Stomach (tissue), 9 donors: ENCODE measurements around the gene XIST. TPM values are rescaled to one million over a fixed set of nuclear protein-coding genes. Genes with fewer than 3 reads are reported as not detected.

Experiments
- DNase-seq, 2 donors: peaks; one replicate each; pipeline versions ENCODE4 v3.0.0 to v3.0.0-alpha.2; 2013 to 2019
- H3K27ac ChIP-seq, 5 donors: fragments of 200-600 bp in 4 of 5; sonication (generic) in 4 of 5; one replicate each; pipeline ENCODE4 v1.5.1; 2013 to 2019; ENCODE audit warnings: mild to moderate bottlenecking in 1 of 5, moderate library complexity in 1 of 5
- H3K27me3 ChIP-seq, 3 donors: fragments of 200-600 bp; sonication (generic); one replicate each; pipeline ENCODE4 v1.5.1; 2017 to 2019; ENCODE audit warnings: mixed run types in 1 of 3
- H3K36me3 ChIP-seq, 4 donors: fragments of 200-600 bp; sonication (generic); 1 replicate in 3 of 4; 2 replicates in 1 of 4; pipeline ENCODE4 v1.5.1; 2016 to 2019
- H3K4me1 ChIP-seq, 4 donors: fragments of 200-600 bp; sonication (generic); one replicate each; pipeline ENCODE4 v1.5.1; 2016 to 2019
- H3K4me3 ChIP-seq, 4 donors: fragments of 200-600 bp; sonication (generic) in 3 of 4; one replicate each; pipeline ENCODE4 v1.5.1; 2016 to 2019; ENCODE audit warnings: mild to moderate bottlenecking in 1 of 4
- H3K9me3 ChIP-seq, 4 donors: fragments of 200-600 bp; sonication (generic); one replicate each; pipeline ENCODE4 v1.5.1; 2016 to 2019
- CTCF ChIP-seq, 7 experiments: fragments of 450-650 bp in 4 of 7; fragments of 200-600 bp in 3 of 7; sonication (generic) in 3 of 7; IDR thresholded peaks; one replicate each; pipeline ENCODE4 v1.5.1; 2016 to 2019; ENCODE audit warnings: antibody characterized with exemption in 7 of 7, control low read depth in 2 of 7, mild to moderate bottlenecking in 1 of 7
- EP300 ChIP-seq: sonication (generic); formaldehyde crosslinking; IDR thresholded peaks from one replicate; pipeline ENCODE4 v1.6.1; 2017; ENCODE audit warnings: antibody characterized with exemption
- POLR2A ChIP-seq, 4 donors: fragments of 450-650 bp; IDR thresholded peaks; one replicate each; pipeline ENCODE4 v1.6.1; 2016; ENCODE audit warnings: antibody characterized with exemption in 4 of 4, control low read depth in 2 of 4, mild to moderate bottlenecking in 1 of 4, moderate library complexity in 1 of 4
- POLR2AphosphoS5 ChIP-seq, 3 donors: sonication (generic); formaldehyde crosslinking; IDR thresholded peaks; one replicate each; pipeline ENCODE4 v1.6.1; 2016; ENCODE audit warnings: antibody characterized with exemption in 3 of 3
- WGBS, 5 donors: extraction: QIAGEN DNeasy Blood & Tissue Kit in 3 of 5; methylation state at CpG; one replicate each; pipeline versions ENCODE4 v1.1.5 to v1.1.7; 2013 to 2018; 5-methylcytosine and 5-hydroxymethylcytosine counted together
- intact Hi-C: fragments of 100-400 bp; cut with DNase I; formaldehyde crosslinking; loops from one replicate; pipeline ENCODE4 v1.15.1; 2023; ENCODE audit warnings: low total_unique reads
- polyA plus RNA-seq, 3 donors: library from polyadenylated mRNA; stranded (reverse); fragments of 200-250 nt; gene quantifications; one replicate each; pipeline ENCODE4 v1.2.3, GENCODE V29; 2013
- total RNA-seq, 5 donors: library from RNA; depleted of rRNA; stranded (reverse); fragments of >200 nt; gene quantifications; one replicate each; pipeline versions ENCODE4 v1.1.0 to v1.2.3, GENCODE V29; 2014 to 2016
- donor health status: healthy with polysubstance abuse.
- donor health status: Bipolar disorder and iron deficiency.
- donor health status: healthy.

Gene XIST
- total and polyA plus RNA-seq, 8 donors = 0.19 to 614 (median 22.7) TPM

DNA sequence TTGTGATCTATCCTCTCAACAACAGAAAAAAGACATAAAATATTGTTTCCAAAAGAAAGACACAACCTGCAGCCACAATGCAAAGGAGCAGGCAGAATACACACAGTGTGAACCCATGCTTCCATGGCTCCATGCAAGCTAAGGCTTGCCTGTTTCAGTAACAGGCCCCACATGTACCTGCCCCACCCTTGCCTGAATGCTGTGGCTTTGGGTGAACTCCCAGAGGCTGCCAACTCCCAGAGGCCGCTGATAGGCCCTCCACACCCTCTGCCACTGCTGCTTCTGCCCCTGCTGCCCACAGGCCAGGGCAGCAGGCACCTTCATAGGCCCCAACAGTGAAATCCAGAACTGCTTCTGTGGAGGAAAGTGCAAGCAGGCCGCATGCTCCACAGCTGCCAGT is 24.4 kb upstream of the XIST start:
- no peak overlapping the region for H3K4me3 ChIP-seq
- H3K9me3 ChIP-seq = peaks cover 0 to 32% (median 20%) of the 10 kb centered on the region in 4 donors
- H3K27ac ChIP-seq = no peak overlapping the region
- intact Hi-C loops = no loop called here
- WGBS, 5 donors = 40 to 77% (median 62%) methylated on average over 1 to 2 of the region's 2 CpGs
- DNase-seq = no peak
- no peaks in the 10 kb centered on the region for H3K4me1 ChIP-seq
- no peaks in the 10 kb centered on the region for H3K36me3 ChIP-seq
- H3K27me3 ChIP-seq = no peaks in the 10 kb centered on the region
- no peak for TF ChIP-seq EP300
- no peak for TF ChIP-seq POLR2AphosphoS5 (IDR thresholded peaks at IDR 0.05)
- no peak for TF ChIP-seq POLR2A (IDR thresholded peaks at IDR 0.05)
- TF ChIP-seq CTCF (IDR thresholded peaks at IDR 0.05) = no peak

GRCh38 chrX:73868916-73869315 is 16.4 kb upstream of the XIST start:
- no peaks in the 10 kb centered on the region for H3K27me3 ChIP-seq
- H3K9me3 ChIP-seq = peaks cover 0 to 7% (median 0%) of the 10 kb centered on the region in 4 donors
- H3K4me3 ChIP-seq = no peak overlapping the region
- H3K4me1 ChIP-seq = no peaks in the 10 kb centered on the region
- H3K36me3 ChIP-seq = no peaks in the 10 kb centered on the region
- WGBS, 5 donors = 35 to 80% (median 53%) methylated on average over 1 of the region's 1 CpG
- TF ChIP-seq CTCF (IDR thresholded peaks at IDR 0.05) = no peak
- no peak for TF ChIP-seq POLR2AphosphoS5 (IDR thresholded peaks at IDR 0.05)
- no peak for TF ChIP-seq POLR2A (IDR thresholded peaks at IDR 0.05)
- TF ChIP-seq EP300 = no peak
- DNase-seq = no peak
- no peak overlapping the region for H3K27ac ChIP-seq
- intact Hi-C loops = no loop called here

GRCh38 chrX:73867144-73867543 is 14.6 kb upstream of the XIST start:
- no peaks in the 10 kb centered on the region for H3K36me3 ChIP-seq
- no peak for TF ChIP-seq POLR2A (IDR thresholded peaks at IDR 0.05)
- TF ChIP-seq POLR2AphosphoS5 (IDR thresholded peaks at IDR 0.05) = no peak
- TF ChIP-seq CTCF (IDR thresholded peaks at IDR 0.05) = no peak
- TF ChIP-seq EP300 = no peak
- WGBS, 5 donors = 40 to 71% (median 53%) methylated on average over 6 of the region's 6 CpGs
- no peak overlapping the region for H3K27ac ChIP-seq
- DNase-seq = no peak
- intact Hi-C loops = no loop called here
- H3K9me3 ChIP-seq = no peaks in the 10 kb centered on the region
- H3K27me3 ChIP-seq = no peaks in the 10 kb centered on the region
- H3K4me3 ChIP-seq = no peak overlapping the region
- no peaks in the 10 kb centered on the region for H3K4me1 ChIP-seq

GRCh38 chrX:73863852-73864251 is 11.3 kb upstream of the XIST start:
- Histone ChIP-seq H3K27ac (no peak overlapping the region), H3K4me1 (no peaks in the 10 kb centered on the region), H3K4me3 (no peak overlapping the region), H3K27me3 (no peaks in the 10 kb centered on the region), H3K9me3 (no peaks in the 10 kb centered on the region), H3K36me3 (no peaks in the 10 kb centered on the region)
- no peak for TF ChIP-seq POLR2AphosphoS5 (IDR thresholded peaks at IDR 0.05)
- no peak for TF ChIP-seq POLR2A (IDR thresholded peaks at IDR 0.05)
- TF ChIP-seq EP300 = no peak
- TF ChIP-seq CTCF (IDR thresholded peaks at IDR 0.05) = no peak
- 75 to 97% (median 89%) methylated on average over 3 of the region's 3 CpGs; no CpG with 5 or more reads in 1 of the 5 donors for WGBS, 5 donors
- no peak for DNase-seq
- intact Hi-C loops = no loop called here
